ENCODE data around the gene GPR156.
A peak's percentile ranks its signal among the peaks of the same experiment; 100 is the strongest.
"Not testable (repeated sequence)": the region's sequence is repeated elsewhere in the genome, so short reads cannot be mapped to it uniquely, and the experiment has no call there.

Gene GPR156

DNA sequence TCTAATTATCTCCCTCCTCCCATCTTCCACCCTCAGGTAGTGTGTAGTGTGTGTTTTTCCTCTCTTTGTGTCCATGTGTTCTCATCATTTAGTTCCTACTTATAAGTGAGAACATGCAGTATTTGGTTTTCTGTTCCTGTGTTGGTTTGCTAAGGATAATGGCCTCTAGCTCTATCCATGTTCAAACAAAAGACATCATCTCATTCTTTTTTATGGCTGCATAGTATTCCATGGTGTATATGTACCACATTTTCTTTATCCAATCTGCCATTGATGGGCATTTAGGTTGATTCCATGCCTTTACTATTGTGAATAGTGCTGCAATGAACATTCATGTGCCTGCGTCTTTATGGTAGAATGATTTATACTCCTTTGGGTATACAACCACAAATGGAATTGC, 68.4 kb downstream of the GPR156 start:
- H3K9me3 ChIP-seq (ENCODE audit: control insufficient read depth, insufficient read depth, low read depth, low read length); POLR2A ChIA-PET; H3K4me3 ChIP-seq (ENCODE audit: low read depth, low read length); H3K4me1 ChIP-seq (ENCODE audit: control insufficient read depth, insufficient read depth, low read length); H3K27ac ChIP-seq (ENCODE audit: extremely low read depth, low read depth, low read length); CTCF ChIA-PET; H3K36me3 ChIP-seq (ENCODE audit: control insufficient read depth in 2 of 2, insufficient read depth in 1 of 2, low read length in 2 of 2): not testable (repeated sequence)
- TF ChIP-seq ZNF146 (tag by site-specific recombination; IDR thresholded peaks at IDR 0.05), result peak; percentile 75
- TF ChIP-seq, protein P1, sequence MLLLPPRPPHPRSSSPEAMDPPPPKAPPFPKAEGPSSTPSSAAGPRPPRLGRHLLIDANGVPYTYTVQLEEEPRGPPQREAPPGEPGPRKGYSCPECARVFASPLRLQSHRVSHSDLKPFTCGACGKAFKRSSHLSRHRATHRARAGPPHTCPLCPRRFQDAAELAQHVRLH (tag by site-specific recombination; IDR thresholded peaks at IDR 0.05), result 0 out of 2 replicates have a peak, but pooled peaks have one; percentile 18

DNA sequence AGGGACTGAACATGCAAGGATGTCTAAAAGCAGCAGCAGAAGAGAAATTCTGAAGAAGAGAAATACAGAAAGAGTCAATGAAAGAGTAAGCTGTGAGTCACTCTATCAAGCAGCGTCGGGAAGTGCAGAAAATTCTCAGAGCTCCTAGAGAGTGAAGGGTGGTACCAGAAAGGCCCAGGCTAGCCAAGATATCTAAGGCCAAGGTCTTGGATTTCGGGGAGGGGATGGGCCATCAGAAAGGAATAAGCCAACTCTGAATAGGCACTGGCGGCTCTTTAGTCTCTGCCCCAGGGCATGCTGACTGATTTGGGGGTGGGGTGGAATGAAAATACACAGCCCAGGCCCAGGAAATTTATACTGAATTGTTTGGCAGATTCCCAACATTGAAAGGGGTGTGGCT, 70.8 kb downstream of the GPR156 start:
- CTCF ChIA-PET, result no interaction called here
- Histone ChIP-seq H3K4me3 (ENCODE audit: low read depth, low read length) (no peak overlapping the region), H3K9me3 (ENCODE audit: control insufficient read depth, insufficient read depth, low read depth, low read length) (no peaks in the 10 kb centered on the region), H3K4me1 (ENCODE audit: control insufficient read depth, insufficient read depth, low read length) (peaks cover 6% of the 10 kb centered on the region; the same call in 1 of the 2 replicates), H3K27ac (ENCODE audit: extremely low read depth, low read depth, low read length) (no peak overlapping the region), H3K36me3 (ENCODE audit: control insufficient read depth in 2 of 2, insufficient read depth in 1 of 2, low read length in 2 of 2) (no peaks in the 10 kb centered on the region)
- POLR2A ChIA-PET, result no interaction called here
- TF ChIP-seq ZNF169 (tag by site-specific recombination; IDR thresholded peaks at IDR 0.05), result no peak
- TF ChIP-seq PRDM1 (tag by site-specific recombination; IDR thresholded peaks at IDR 0.05), result no peak
- no peak for TF ChIP-seq ZNF292 (tag by site-specific recombination; IDR thresholded peaks at IDR 0.05; ENCODE audit: borderline replicate concordance, low read depth)
- TF ChIP-seq WT1 (tag by site-specific recombination; IDR thresholded peaks at IDR 0.05), result no peak
- TF ChIP-seq, protein P2, sequence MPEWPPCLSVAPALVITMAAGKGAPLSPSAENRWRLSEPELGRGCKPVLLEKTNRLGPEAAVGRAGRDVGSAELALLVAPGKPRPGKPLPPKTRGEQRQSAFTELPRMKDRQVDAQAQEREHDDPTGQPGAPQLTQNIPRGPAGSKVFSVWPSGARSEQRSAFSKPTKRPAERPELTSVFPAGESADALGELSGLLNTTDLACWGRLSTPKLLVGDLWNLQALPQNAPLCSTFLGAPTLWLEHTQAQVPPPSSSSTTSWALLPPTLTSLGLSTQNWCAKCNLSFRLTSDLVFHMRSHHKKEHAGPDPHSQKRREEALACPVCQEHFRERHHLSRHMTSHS (tag by site-specific recombination; IDR thresholded peaks at IDR 0.05), result no peak
- TF ChIP-seq ZNF404 (tag by site-specific recombination; IDR thresholded peaks at IDR 0.05), result no peak
- TF ChIP-seq, protein P3, sequence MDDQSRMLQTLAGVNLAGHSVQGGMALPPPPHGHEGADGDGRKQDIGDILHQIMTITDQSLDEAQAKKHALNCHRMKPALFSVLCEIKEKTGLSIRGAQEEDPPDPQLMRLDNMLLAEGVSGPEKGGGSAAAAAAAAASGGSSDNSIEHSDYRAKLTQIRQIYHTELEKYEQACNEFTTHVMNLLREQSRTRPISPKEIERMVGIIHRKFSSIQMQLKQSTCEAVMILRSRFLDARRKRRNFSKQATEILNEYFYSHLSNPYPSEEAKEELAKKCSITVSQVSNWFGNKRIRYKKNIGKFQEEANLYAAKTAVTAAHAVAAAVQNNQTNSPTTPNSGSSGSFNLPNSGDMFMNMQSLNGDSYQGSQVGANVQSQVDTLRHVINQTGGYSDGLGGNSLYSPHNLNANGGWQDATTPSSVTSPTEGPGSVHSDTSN (CRISPR knock-in tag; IDR thresholded peaks at IDR 0.05), result no peak
- TF ChIP-seq ZEB2 (tag by site-specific recombination; IDR thresholded peaks at IDR 0.05), result no peak
- TF ChIP-seq GLIS2 (tag by site-specific recombination; IDR thresholded peaks at IDR 0.05), result no peak
- TF ChIP-seq ZNF23 (tag by site-specific recombination; IDR thresholded peaks at IDR 0.05; ENCODE audit: borderline replicate concordance), result no peak
- TF ChIP-seq ZNF211 (tag by site-specific recombination; IDR thresholded peaks at IDR 0.05; ENCODE audit: low read depth), result no peak
- TF ChIP-seq GLIS1 (tag by site-specific recombination; IDR thresholded peaks at IDR 0.05), result no peak
- TF ChIP-seq SCRT2 (tag by site-specific recombination; IDR thresholded peaks at IDR 0.05), result no peak

DNA sequence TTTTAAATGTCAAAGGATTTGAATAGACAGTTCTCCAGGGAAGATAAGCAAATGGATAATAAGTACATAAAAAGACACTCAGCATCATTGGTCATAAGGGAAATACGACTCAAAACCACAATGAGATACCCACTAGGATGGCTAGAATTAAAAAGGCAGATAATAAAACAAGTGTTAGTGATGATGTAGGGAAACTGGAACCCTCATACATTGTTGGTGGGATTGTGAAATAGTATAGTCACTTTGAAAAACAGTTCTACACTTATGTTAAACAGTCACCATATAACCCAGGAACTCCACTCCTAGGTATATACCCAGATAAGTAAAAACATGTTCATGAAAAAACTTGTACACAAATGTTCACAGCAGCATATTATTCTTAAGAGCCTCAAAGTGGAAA, 72.5 kb downstream of the GPR156 start:
- peaks cover 6% of the 10 kb centered on the region; the same call in 1 of the 2 replicates for H3K4me1 ChIP-seq (ENCODE audit: control insufficient read depth, insufficient read depth, low read length)
- ChIA-PET CTCF (no interaction called here), POLR2A (no interaction called here)
- no peak for TF ChIP-seq ZNF341 (tag by site-specific recombination; IDR thresholded peaks at IDR 0.05; ENCODE audit: low read depth)
- TF ChIP-seq ZNF211 (tag by site-specific recombination; IDR thresholded peaks at IDR 0.05; ENCODE audit: low read depth), result no peak
- no peak for TF ChIP-seq ZNF830 (tag by site-specific recombination; IDR thresholded peaks at IDR 0.05; ENCODE audit: low read depth)
- no peak for TF ChIP-seq ZNF114 (tag by site-specific recombination; IDR thresholded peaks at IDR 0.05)
- H3K27ac ChIP-seq (ENCODE audit: extremely low read depth, low read depth, low read length), result no peak overlapping the region
- H3K4me3 ChIP-seq (ENCODE audit: low read depth, low read length), result no peak overlapping the region
- no peaks in the 10 kb centered on the region for H3K9me3 ChIP-seq (ENCODE audit: control insufficient read depth, insufficient read depth, low read depth, low read length)
- no peaks in the 10 kb centered on the region for H3K36me3 ChIP-seq (ENCODE audit: control insufficient read depth in 2 of 2, insufficient read depth in 1 of 2, low read length in 2 of 2)

DNA sequence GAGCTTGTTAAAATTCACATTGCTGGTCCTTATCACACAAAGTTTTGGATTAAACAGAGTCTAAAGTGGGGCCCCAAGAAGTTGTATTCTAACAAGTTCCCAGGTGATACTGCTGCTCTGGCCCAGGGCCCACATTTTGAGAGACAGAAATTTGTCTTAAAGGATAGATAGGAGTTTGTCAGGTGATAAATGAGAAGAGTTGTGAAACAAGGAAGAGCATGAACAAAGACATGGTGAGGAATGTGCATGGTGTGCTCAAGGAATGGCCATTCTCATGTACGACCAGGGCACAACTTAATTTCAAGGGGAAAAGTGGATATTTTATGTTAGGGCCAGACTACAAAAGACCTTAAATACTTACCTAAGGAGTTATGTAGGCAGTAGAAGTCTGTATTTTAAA, 75.6 kb downstream of the GPR156 start:
- CTCF ChIA-PET, result no interaction called here
- TF ChIP-seq ZNF146 (tag by site-specific recombination; IDR thresholded peaks at IDR 0.05), result no peak
- no peak for TF ChIP-seq ZNF624 (tag by site-specific recombination; IDR thresholded peaks at IDR 0.05)
- TF ChIP-seq, protein P3 (CRISPR knock-in tag; IDR thresholded peaks at IDR 0.05), result no peak
- no peak for TF ChIP-seq ZFP3 (tag by site-specific recombination; IDR thresholded peaks at IDR 0.05; ENCODE audit: low read depth)
- TF ChIP-seq ZNF830 (tag by site-specific recombination; IDR thresholded peaks at IDR 0.05; ENCODE audit: low read depth), result no peak
- TF ChIP-seq, protein P4, sequence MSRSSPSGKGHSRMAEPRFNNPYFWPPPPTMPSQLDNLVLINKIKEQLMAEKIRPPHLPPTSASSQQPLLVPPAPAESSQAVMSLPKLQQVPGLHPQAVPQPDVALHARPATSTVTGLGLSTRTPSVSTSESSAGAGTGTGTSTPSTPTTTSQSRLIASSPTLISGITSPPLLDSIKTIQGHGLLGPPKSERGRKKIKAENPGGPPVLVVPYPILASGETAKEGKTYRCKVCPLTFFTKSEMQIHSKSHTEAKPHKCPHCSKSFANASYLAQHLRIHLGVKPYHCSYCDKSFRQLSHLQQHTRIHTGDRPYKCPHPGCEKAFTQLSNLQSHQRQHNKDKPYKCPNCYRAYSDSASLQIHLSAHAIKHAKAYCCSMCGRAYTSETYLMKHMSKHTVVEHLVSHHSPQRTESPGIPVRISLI (tag by site-specific recombination; IDR thresholded peaks at IDR 0.05), result no peak
- no peak for TF ChIP-seq ZNF202 (tag by site-specific recombination; IDR thresholded peaks at IDR 0.05; ENCODE audit: borderline replicate concordance)
- no peak for TF ChIP-seq ZNF48 (tag by site-specific recombination; IDR thresholded peaks at IDR 0.05)
- no peak for TF ChIP-seq ZNF521 (tag by site-specific recombination; IDR thresholded peaks at IDR 0.05)

More for the DNA sequence above, 75.6 kb downstream of the GPR156 start:
- POLR2A ChIA-PET, result no interaction called here
- Histone ChIP-seq H3K27ac (ENCODE audit: extremely low read depth, low read depth, low read length) (no peak overlapping the region), H3K4me3 (ENCODE audit: low read depth, low read length) (no peak overlapping the region), H3K36me3 (ENCODE audit: control insufficient read depth in 2 of 2, insufficient read depth in 1 of 2, low read length in 2 of 2) (no peaks in the 10 kb centered on the region), H3K9me3 (ENCODE audit: control insufficient read depth, insufficient read depth, low read depth, low read length) (no peaks in the 10 kb centered on the region), H3K4me1 (ENCODE audit: control insufficient read depth, insufficient read depth, low read length) (no peaks in the 10 kb centered on the region; the same call in 1 of the 2 replicates)
